Panc1 (cell line): ENCODE data around the gene CATSPERB.

ENCODE experiments used
- POLR2AphosphoS5 ChIP-seq: IDR thresholded peaks from 2 replicates; pipeline ENCODE4 v1.6.1; 2012; ENCODE audit warnings: mild to moderate bottlenecking, low read depth, low read length, moderate library complexity
- REST ChIP-seq, 2 experiments: IDR thresholded peaks; 2 replicates each; pipeline ENCODE4 v1.6.1; 2011 to 2012; ENCODE audit warnings: low read depth in 2 of 2, control low read depth in 1 of 2, low read length in 1 of 2, mild to moderate bottlenecking in 1 of 2, moderate library complexity in 1 of 2; ENCODE audit not compliant: insufficient read depth in 1 of 2
- SIN3A ChIP-seq: IDR thresholded peaks from 2 replicates; pipeline ENCODE4 v1.6.1; 2012; ENCODE audit warnings: low read depth, mild to moderate bottlenecking, low read length, moderate library complexity, borderline replicate concordance; ENCODE audit not compliant: insufficient read depth
- TF ChIP-seq, protein P1 (sequence below): fragments of 450-650 bp; IDR thresholded peaks from 2 replicates; pipeline ENCODE4 v1.5.1; 2017; ENCODE audit warnings: mild to moderate bottlenecking

DNA sequence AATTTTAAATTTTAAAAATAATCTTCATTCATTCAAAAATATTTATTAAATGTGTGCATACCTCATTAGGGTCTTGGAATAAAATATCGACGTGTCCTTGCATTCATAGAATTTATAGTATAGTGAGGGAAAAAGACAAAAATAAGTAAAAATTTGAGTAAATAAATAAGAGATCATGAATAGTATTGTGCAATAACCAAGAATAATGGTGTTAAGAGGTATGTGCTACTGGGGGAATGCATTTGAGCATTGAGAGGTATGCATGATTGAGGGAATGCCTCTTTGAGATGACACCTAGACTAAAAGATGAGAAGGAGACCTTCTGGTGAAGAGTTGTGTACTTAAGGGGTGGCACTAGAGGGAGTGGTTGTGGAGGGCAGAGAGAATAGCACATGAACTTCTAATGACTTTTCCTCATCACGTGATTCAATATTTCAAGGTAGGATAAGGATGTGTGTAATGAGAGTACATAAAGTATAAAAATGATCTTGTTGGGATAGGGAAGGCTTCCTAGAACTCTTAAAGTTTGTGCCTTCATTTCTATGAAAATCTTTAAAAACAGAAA is 18.8 kb upstream of the CATSPERB start:
- TF ChIP-seq, protein P1, sequence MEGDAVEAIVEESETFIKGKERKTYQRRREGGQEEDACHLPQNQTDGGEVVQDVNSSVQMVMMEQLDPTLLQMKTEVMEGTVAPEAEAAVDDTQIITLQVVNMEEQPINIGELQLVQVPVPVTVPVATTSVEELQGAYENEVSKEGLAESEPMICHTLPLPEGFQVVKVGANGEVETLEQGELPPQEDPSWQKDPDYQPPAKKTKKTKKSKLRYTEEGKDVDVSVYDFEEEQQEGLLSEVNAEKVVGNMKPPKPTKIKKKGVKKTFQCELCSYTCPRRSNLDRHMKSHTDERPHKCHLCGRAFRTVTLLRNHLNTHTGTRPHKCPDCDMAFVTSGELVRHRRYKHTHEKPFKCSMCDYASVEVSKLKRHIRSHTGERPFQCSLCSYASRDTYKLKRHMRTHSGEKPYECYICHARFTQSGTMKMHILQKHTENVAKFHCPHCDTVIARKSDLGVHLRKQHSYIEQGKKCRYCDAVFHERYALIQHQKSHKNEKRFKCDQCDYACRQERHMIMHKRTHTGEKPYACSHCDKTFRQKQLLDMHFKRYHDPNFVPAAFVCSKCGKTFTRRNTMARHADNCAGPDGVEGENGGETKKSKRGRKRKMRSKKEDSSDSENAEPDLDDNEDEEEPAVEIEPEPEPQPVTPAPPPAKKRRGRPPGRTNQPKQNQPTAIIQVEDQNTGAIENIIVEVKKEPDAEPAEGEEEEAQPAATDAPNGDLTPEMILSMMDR, result no peak
- TF ChIP-seq POLR2AphosphoS5 (no peak), REST (IDR thresholded peaks at IDR 0.05; ENCODE audit: insufficient read depth in 1 of 2, low read depth in 2 of 2, low read length in 1 of 2) (no peak), SIN3A (no peak)
